ENCODE results near the gene CORT.
A peak's percentile ranks its signal among the peaks of the same experiment; 100 is the strongest.
"Not testable (repeated sequence)": the region's sequence is repeated elsewhere in the genome, so short reads cannot be mapped to it uniquely, and the experiment has no call there.

The CORT gene

DNA sequence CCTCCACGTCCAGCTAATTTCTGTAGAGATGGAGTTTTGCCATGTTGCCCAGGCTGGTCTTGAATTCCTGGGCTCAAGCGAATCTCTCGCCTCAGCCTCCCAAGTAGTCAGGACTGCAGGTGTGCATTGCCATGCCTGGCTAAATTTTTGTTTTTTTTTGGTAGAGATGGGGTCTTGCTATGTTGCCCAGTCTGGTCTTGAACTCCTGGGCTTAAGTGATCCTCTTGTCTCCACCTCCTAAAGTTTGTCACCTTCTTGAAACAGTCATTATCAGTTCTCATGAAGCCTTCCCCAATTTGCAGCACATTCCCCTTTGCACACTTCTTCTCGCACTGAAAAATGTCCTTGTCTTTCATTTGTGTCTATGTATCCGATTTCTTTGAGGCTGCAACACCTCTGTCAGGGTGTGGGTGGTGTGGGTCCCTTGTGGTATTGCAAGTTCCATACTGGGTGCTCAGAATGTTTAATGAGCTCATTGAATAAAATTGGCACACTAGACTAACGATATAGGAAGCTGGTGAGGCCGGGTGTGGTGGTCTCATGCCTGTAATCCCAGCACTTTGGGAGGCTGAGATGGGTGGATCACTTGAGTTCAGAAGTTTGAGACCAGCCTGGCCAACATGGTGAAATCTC is 2.9 kb upstream of the CORT start:
- Histone ChIP-seq H3K27me3 (ENCODE audit: low read depth) (no peaks in the 10 kb centered on the region), H3K4me3 (no peak overlapping the region), H3K4me1 (peaks cover 7% of the 10 kb centered on the region), H3K36me3 (replicated peaks) (0 out of 2 replicates have a peak, but pooled peaks cover 4% of the 10 kb centered on the region), H3K9me3 (no peaks in the 10 kb centered on the region)
- no peak for DNase-seq (ENCODE audit: low spot score in 2 of 2)
- in situ Hi-C loops (cut with MboI; ENCODE audit: low sequenced_read_pairs), result no loop called here

DNA sequence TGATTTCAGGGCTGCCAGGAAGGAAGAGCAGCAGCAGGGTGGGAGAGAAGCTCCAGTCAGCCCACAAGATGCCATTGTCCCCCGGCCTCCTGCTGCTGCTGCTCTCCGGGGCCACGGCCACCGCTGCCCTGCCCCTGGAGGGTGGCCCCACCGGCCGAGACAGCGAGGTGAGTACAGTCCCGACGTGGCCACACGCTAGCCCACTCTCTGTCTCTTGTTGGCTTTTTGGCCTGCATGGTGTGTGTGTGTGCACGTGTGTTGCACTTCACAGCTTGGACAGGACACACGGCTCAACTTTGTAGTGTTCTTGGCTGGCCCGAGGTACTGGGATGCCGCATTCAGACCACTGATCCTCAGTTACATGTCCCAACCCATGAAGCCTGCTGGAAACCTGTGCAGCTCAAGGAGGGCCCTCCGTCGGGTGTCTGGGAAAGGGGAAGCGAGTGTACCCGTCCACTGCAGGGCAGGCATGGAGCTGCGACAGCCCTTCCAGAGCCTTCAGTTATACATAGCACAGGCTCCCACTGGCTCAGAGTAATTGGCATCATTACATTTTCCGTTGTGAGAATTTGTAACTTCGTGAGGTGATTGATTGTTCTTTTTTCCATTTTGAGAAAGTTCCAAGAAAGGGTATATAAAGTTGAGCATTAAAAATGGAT is 454 bp downstream of the CORT start:
- in situ Hi-C loops (cut with MboI; ENCODE audit: low sequenced_read_pairs), result no loop called here
- H3K4me3 ChIP-seq, result no peak overlapping the region
- H3K9me3 ChIP-seq, result no peaks in the 10 kb centered on the region
- H3K4me1 ChIP-seq, result peaks cover 9% of the 10 kb centered on the region
- DNase-seq (ENCODE audit: low spot score in 2 of 2), result no peak
- no peaks in the 10 kb centered on the region for H3K36me3 ChIP-seq (replicated peaks)
- no peaks in the 10 kb centered on the region for H3K27me3 ChIP-seq (ENCODE audit: low read depth)

DNA sequence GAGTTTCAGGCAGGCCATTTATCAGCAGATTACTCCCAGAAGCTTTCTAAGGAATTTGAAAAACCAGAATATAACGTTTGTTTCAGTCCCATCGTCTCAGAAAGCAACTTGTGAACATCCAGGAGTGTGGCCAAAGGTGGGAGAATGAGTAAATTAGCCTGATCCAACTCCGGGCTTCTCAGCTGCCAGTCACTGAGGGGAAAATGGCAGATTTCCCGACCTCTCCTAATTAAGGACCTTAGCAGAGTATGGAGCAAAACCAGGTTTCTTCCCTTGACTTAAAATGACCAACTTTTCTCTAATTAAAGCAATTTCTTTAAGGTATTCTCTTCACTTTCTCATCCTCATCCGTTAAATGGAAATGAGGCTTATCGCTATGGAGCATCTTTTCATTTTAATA is 1.0 kb downstream of the CORT start:
- H3K4me1 ChIP-seq, result peaks cover 9% of the 10 kb centered on the region
- H3K27me3 ChIP-seq (ENCODE audit: low read depth), result no peaks in the 10 kb centered on the region
- no peak overlapping the region for H3K4me3 ChIP-seq
- no peak for DNase-seq (ENCODE audit: low spot score in 2 of 2)
- in situ Hi-C loops (cut with MboI; ENCODE audit: low sequenced_read_pairs), result no loop called here
- H3K36me3 ChIP-seq (replicated peaks), result no peaks in the 10 kb centered on the region
- no peaks in the 10 kb centered on the region for H3K9me3 ChIP-seq

DNA sequence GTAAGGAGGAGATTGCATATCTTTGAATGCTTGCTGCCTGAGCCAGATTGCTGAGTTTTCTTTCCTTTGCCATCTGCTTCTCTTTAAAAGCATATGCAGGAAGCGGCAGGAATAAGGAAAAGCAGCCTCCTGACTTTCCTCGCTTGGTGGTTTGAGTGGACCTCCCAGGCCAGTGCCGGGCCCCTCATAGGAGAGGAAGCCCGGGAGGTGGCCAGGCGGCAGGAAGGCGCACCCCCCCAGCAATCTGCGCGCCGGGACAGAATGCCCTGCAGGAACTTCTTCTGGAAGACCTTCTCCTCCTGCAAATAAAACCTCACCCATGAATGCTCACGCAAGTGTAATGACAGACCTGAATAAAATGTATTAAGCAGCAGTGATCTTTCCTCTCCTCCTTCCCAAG is 1.5 kb downstream of the CORT start:
- no peaks in the 10 kb centered on the region for H3K36me3 ChIP-seq (replicated peaks)
- no peaks in the 10 kb centered on the region for H3K9me3 ChIP-seq
- peak; percentile 39 for DNase-seq (ENCODE audit: low spot score in 2 of 2)
- in situ Hi-C loops (cut with MboI; ENCODE audit: low sequenced_read_pairs), result no loop called here
- H3K27me3 ChIP-seq (ENCODE audit: low read depth), result no peaks in the 10 kb centered on the region
- H3K4me3 ChIP-seq, result no peak overlapping the region
- H3K4me1 ChIP-seq, result peaks cover 9% of the 10 kb centered on the region

DNA sequence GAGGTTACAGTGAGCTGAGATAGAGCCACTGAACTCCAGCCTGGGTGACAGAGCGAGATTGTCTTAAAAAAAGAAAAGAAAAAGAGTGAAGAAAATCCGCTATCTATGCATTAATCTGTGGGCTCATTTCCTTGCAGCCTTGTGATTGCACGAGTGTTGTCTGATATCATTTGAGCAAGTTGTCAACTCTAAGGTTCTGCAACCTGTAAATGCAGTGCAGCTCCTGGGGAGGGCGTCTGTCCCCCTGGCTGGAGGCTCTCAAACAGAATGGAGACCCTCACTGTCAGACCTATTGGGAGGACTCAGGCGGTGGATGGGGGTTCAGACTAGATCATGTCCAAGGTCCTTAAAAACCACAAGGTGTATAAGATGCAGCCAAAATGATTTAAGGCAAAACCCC is 6.2 kb downstream of the CORT start:
- no peak overlapping the region for H3K4me3 ChIP-seq
- DNase-seq (ENCODE audit: low spot score in 2 of 2), result no peak
- no peaks in the 10 kb centered on the region for H3K27me3 ChIP-seq (ENCODE audit: low read depth)
- peaks cover 17% of the 10 kb centered on the region for H3K36me3 ChIP-seq (replicated peaks)
- H3K4me1 ChIP-seq, result peaks cover 9% of the 10 kb centered on the region
- in situ Hi-C loops (cut with MboI; ENCODE audit: low sequenced_read_pairs), result no loop called here
- no peaks in the 10 kb centered on the region for H3K9me3 ChIP-seq

DNA sequence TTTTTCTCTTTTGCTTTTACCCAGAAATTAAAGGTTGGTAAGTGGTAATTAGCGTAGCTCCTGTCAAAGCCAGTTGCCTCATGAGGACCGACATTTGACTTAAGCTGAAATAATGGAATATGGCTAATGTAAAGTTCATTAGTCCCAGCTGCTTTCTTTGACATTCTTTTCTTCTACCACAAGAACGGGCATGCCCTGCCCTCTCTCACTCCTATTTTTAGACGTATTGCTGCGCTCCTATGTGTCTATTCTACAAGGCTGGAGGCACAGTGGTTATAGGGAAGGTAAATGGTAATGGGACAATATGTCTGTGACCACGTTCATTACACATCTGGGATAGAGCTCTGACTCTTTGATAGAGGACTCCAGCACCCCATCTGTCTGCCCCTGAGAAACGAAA is 6.8 kb downstream of the CORT start:
- DNase-seq (ENCODE audit: low spot score in 2 of 2), result no peak
- Histone ChIP-seq H3K4me3 (no peak overlapping the region), H3K4me1 (peaks cover 4% of the 10 kb centered on the region), H3K27me3 (ENCODE audit: low read depth) (no peaks in the 10 kb centered on the region), H3K9me3 (no peaks in the 10 kb centered on the region), H3K36me3 (replicated peaks) (peaks cover 23% of the 10 kb centered on the region)
- in situ Hi-C loops (cut with MboI; ENCODE audit: low sequenced_read_pairs), result no loop called here

DNA sequence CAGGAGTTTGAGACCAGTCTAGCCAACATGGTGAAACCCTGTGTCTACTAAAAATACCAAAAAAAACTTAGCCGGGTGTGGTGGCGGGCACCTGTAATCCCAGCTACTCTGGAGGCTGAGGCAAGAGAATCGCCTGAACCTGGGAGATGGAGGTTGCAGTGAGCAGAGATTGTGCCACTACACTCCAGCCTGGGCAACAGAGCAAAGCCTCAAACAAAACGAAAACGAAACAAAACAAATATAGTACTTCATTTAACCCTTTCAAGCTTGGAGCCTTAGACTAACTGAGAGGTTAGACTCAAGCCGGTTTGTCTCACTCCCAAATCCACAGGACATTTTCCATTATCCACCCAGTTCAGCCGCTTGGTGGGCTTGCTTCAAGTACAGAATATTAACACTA is 7.6 kb downstream of the CORT start:
- DNase-seq (ENCODE audit: low spot score in 2 of 2); H3K4me1 ChIP-seq; H3K4me3 ChIP-seq; in situ Hi-C loops (cut with MboI; ENCODE audit: low sequenced_read_pairs); H3K27me3 ChIP-seq (ENCODE audit: low read depth); H3K9me3 ChIP-seq: not testable (repeated sequence)
- H3K36me3 ChIP-seq (replicated peaks), result peaks cover 30% of the 10 kb centered on the region

DNA sequence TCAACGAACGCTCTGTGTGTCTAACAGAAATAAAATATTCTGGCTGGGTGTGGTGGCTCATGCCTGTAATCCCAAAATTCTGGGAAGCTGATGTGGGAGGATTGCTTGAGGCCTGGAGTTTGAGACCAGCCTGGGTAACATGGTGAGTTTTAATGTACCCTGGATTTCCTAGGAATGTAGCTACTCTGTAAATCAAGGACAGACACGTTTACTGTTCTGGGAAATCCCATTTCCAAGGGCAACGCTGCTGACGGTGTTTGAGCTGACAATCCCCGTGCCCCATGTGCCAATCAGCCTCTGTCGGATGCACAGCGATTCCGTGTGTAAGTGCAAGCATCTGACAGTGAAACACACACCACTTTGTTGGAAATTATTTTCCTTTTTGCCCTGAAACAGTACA is 8.0 kb downstream of the CORT start:
- Histone ChIP-seq H3K4me1 (no peaks in the 10 kb centered on the region), H3K36me3 (replicated peaks) (peaks cover 34% of the 10 kb centered on the region), H3K27me3 (ENCODE audit: low read depth) (no peaks in the 10 kb centered on the region), H3K4me3 (no peak overlapping the region), H3K9me3 (no peaks in the 10 kb centered on the region)
- DNase-seq (ENCODE audit: low spot score in 2 of 2), result no peak
- in situ Hi-C loops (cut with MboI; ENCODE audit: low sequenced_read_pairs), result no loop called here

DNA sequence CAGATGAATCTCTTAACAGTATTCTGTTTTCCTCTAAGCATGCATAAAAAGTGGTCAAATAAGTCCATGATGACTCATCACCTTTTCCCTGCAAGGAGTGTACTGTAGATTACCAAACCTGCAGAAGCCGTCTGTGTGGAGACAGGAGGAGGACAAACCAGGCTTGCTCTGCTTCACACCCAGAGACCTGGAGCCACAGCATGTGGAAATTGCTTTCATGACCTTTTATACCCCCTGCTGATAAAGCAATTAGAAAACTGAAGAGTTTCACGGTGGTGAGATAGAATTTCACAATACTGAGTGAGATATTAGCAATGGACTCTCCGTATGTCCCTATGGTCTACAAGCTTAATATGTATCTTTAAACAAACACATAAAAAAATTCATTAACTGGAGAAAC is 9.4 kb downstream of the CORT start:
- in situ Hi-C loops (cut with MboI; ENCODE audit: low sequenced_read_pairs), result no loop called here
- no peaks in the 10 kb centered on the region for H3K27me3 ChIP-seq (ENCODE audit: low read depth)
- H3K9me3 ChIP-seq, result no peaks in the 10 kb centered on the region
- no peak overlapping the region for H3K4me3 ChIP-seq
- DNase-seq (ENCODE audit: low spot score in 2 of 2), result no peak
- no peaks in the 10 kb centered on the region for H3K4me1 ChIP-seq
- H3K36me3 ChIP-seq (replicated peaks), result peaks cover 47% of the 10 kb centered on the region

DNA sequence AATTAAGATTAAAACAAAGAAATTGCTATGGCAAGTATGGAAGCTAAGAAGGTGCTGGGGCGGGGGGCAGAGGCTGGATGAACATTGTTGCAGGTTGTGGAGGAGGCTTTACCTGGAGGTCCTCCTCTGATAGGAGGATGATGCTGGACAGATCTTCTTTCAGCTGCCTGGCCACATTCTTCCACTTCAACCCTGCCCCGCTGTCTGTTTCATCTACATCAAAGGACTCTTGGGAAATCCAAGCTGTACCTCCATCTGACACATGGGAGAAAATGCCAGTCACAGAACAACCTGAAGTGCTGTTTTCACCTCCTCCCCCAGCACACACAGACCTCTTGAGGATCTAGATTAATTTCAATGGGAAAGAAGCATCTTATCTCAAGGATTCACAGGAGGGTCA is 17.2 kb downstream of the CORT start:
- Histone ChIP-seq H3K4me1 (no peaks in the 10 kb centered on the region), H3K36me3 (replicated peaks) (peaks cover 71% of the 10 kb centered on the region), H3K9me3 (no peaks in the 10 kb centered on the region), H3K4me3 (no peak overlapping the region), H3K27me3 (ENCODE audit: low read depth) (no peaks in the 10 kb centered on the region)
- DNase-seq (ENCODE audit: low spot score in 2 of 2), result no peak
- in situ Hi-C loops (cut with MboI; ENCODE audit: low sequenced_read_pairs), result no loop called here

DNA sequence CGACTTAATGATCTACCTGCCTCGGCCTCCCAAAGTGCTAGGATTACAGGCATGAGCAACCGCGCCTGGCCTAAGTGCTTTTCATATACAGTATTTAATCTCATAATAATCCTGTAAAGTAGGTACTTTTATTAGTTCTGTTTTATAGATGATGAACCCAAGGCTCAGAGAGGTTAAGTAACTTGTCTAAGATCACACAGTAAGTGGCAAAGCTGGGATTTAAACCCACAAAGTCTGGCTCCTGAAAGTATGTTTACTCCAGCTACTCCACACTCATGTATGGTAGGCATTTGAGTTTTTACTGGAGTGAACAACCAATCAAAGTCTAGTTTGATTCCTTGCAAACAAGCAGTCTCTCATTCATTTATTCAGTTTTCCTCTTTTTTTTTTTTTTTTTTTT is 20.2 kb downstream of the CORT start:
- no peak overlapping the region for H3K4me3 ChIP-seq
- in situ Hi-C loops (cut with MboI; ENCODE audit: low sequenced_read_pairs), result no loop called here
- no peaks in the 10 kb centered on the region for H3K27me3 ChIP-seq (ENCODE audit: low read depth)
- peaks cover 13% of the 10 kb centered on the region for H3K4me1 ChIP-seq
- H3K9me3 ChIP-seq, result no peaks in the 10 kb centered on the region
- no peak for DNase-seq (ENCODE audit: low spot score in 2 of 2)
- H3K36me3 ChIP-seq (replicated peaks), result peaks cover 42% of the 10 kb centered on the region

DNA sequence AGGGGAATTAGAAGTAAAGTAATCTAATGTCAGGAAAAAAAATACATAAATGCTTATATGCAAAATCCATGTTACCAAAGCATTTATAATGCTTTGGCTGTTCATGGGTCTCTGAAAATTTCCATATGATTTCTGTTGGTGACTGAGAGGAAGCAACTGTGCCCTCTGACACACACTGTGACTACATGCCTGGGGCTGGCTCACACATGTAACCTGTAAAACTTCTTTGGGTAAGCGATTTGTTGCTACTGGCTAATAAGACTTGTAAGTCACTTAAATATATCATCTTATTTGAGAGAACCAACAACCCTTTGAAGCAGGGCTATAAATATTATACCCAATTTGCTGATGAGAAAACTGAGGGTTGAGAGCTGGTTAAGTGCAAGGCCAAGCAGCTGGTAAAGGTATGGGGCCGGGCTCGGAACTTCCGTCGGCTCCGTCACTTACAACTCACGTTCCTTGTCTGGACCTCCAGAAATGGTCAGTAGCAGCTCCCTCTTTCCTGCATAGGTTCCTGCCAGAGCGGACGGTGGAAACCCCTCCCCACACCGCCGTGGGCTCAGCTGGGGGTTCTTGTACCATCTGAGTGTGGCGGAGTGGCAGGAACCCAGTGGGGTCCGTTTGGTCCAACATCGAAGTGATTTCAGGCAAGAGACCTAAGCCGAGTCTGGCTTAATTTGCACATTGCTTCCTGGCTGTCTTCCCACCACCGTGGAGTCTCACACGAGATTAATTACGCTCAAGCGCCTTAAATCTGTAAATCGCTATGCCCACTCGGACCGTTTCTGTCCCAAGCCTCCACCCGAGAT is 21.8 kb downstream of the CORT start:
- peak overlapping the region; percentile 71 for H3K4me3 ChIP-seq
- in situ Hi-C loops (cut with MboI; ENCODE audit: low sequenced_read_pairs), result no loop called here
- H3K27me3 ChIP-seq (ENCODE audit: low read depth), result no peaks in the 10 kb centered on the region
- H3K36me3 ChIP-seq (replicated peaks), result peaks cover 26% of the 10 kb centered on the region
- H3K9me3 ChIP-seq, result no peaks in the 10 kb centered on the region
- peaks cover 19% of the 10 kb centered on the region for H3K4me1 ChIP-seq
- peak in 1 of 2 experiments; percentile 28 for DNase-seq (ENCODE audit: low spot score in 2 of 2)

DNA sequence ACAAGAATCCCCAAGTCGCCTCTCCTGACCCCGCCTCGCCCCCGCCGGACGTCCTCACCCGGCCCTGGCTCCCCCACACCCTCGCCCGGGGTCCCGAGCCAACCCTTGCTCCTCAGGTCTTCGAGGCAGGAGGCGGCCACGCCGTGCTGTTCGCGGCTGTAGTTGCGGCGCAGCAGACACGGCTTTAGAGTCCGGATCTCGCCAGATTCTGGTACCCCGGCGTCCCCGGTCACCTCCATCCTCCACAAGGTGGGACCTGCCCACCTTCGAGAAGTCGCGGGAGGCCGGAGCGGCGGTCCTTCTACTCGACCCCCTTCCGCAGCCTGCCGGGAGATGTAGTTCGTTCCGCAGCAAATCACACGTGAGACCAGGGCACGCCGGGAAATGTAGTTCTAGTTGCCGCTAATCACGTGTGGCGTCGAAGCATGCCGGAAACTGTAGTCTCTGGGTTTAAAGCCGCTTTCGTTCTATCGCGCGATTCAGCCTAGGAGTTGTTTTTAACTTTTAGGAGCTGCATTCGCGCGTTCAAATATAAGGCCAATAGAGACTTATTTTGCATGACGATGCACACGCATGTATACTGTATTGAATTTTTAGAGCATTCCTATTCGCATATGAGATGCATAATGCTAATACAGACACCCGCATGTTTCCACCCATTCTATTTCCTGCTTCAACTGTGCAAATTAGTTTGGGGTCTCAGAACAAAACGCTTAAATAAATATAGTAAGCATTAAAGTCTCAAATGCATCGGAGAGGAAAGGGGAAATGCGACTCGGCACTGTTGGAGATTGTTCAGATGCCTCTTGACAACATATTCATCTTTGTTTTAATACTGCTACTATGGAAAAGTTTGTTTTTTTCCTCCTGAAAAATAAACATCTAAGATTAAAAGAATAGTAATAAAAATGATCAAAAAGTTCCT is 22.7 kb downstream of the CORT start, which contains the start of gene DFFA:
DFFA (minus strand) TSS at position 310 of the 925 bp plus-strand sequence; CDS start at position 239, 71 bp downstream.
- in situ Hi-C loops (cut with MboI; ENCODE audit: low sequenced_read_pairs), result no loop called here
- peaks cover 20% of the 10 kb centered on the region for H3K36me3 ChIP-seq (replicated peaks)
- peak within 1 kb of the TSS; percentile 71 for H3K4me3 ChIP-seq
- no peaks in the 10 kb centered on the region for H3K9me3 ChIP-seq
- no peaks in the 10 kb centered on the region for H3K27me3 ChIP-seq (ENCODE audit: low read depth)
- peaks cover 19% of the 10 kb centered on the region for H3K4me1 ChIP-seq
- peak; percentile 96 to 97 for DNase-seq (ENCODE audit: low spot score in 2 of 2)

Data from HAP-1 (cell line).